GM12891 (cell line): ENCODE measurements around the gene SLC46A3.

Experiments used
- POLR2A ChIP-seq: IDR thresholded peaks from 2 replicates; pipeline ENCODE4 v1.6.1; 2011; ENCODE audit warnings: low read depth, low read length, control low read depth
- POLR2AphosphoS5 ChIP-seq: IDR thresholded peaks from 2 replicates; pipeline ENCODE4 v1.6.1; 2011; ENCODE audit warnings: low read depth, low read length, control low read depth
- TAF1 ChIP-seq: IDR thresholded peaks from 2 replicates; pipeline ENCODE4 v1.6.1; 2011; ENCODE audit warnings: low read depth, low read length, control low read depth

GRCh38 chr13:28718196-28718542 lies 601 bp downstream of the SLC46A3 start:
- TF ChIP-seq POLR2AphosphoS5 (no peak), POLR2A (no peak), TAF1 (no peak)
